Activated CD4-positive, alpha-beta T cell treated with anti-CD3 and anti-CD28 coated beads for 1 hour (primary cell): ENCODE measurements around the gene RBM47.
"Not testable (repeated sequence)": the region's sequence is repeated elsewhere in the genome, so short reads cannot be mapped to it uniquely, and the experiment has no call there.

Experiments used
- DNase-seq: peaks from one replicate; pipeline ENCODE4 v3.0.0-alpha.2; 2020

The RBM47 gene

DNA sequence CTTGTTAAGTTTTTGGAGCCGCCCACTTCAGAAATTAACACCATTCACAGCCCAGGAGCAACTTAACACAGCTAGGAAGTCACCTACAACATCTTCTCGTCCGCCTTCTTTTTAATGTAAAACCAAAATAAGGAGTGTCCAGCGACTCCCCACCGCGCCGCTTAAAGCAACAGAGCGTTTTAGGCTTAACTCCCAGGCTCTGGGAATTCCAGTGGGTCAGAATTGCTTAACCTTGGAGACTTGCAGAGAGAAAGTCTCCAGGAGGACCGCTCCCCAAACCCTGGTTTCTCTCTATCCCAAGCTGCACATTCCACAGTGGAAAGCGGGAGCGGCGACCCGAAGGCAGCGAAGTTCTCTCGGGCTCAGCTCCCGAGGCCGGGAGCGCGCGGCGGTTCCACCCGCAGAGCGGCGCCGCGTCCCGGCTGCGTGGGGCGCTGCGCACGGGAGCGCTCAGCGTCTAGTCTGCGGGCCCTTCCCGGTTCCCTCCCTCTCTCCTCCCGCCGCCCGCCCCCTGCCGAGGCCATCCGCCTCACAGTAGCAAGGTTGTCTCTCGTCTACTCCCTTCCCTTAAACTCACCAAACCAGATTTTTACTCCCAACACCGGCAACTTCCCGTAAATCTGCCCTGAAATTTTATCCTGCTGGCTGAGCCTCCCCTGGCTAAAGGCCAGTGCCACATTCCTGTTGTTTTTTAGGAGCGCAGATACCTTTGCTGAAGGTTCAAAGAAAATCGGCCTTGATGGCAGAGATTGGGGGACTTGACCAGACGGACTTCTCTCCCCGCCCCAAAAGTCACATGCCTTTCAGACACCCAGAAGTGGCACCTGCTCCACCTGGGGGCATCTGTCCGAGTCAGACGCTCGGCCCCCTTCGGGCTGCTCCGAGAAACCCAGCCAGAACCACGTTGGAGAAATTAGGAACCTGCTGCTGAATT is at the start of gene RBM47:
Gene RBM47 (minus strand): TSS at position 464 of the 934 bp plus-strand sequence. CDS start 190,971 bp downstream, outside the sequence.
- DNase-seq: no peak

DNA sequence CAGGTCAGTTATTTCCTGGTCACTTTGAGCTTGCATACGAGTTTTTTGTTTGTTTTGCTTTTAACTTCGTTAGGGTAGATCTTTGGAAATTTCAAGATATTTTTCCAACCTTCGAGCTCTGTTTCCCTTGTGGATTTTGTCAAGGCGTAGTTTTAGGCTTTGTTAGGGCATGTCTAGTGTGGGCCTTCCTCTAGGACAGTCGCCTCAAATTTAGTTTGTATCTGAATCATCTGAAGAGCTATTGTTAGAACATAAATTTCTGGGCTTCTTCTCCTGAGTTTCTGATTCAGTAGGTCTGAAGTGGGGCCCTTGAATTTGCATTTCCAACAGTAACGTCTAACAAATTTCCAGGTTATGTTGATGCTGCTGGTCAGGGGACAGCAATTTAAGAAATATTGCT is 48.8 kb upstream of the RBM47 start:
- DNase-seq: no peak

DNA sequence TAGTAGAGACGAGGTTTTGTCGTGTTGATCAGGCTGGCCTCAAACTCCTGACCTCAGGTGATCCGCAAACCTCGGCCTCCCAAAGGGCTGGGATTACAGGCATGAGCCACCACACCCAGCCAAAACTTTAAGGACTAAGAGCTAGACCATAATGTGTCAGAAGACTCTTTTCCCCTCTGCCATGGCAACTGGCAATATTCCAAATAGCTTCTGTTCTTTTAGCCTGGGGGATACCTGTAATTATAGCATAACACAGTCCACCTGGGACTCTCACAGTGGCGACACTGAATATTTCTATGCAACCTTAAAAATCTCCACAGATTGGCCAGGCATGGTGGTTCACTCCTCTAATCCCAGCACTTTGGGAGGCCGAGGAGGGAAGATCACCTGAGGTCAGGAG is 45.5 kb upstream of the RBM47 start:
- no peak for DNase-seq

DNA sequence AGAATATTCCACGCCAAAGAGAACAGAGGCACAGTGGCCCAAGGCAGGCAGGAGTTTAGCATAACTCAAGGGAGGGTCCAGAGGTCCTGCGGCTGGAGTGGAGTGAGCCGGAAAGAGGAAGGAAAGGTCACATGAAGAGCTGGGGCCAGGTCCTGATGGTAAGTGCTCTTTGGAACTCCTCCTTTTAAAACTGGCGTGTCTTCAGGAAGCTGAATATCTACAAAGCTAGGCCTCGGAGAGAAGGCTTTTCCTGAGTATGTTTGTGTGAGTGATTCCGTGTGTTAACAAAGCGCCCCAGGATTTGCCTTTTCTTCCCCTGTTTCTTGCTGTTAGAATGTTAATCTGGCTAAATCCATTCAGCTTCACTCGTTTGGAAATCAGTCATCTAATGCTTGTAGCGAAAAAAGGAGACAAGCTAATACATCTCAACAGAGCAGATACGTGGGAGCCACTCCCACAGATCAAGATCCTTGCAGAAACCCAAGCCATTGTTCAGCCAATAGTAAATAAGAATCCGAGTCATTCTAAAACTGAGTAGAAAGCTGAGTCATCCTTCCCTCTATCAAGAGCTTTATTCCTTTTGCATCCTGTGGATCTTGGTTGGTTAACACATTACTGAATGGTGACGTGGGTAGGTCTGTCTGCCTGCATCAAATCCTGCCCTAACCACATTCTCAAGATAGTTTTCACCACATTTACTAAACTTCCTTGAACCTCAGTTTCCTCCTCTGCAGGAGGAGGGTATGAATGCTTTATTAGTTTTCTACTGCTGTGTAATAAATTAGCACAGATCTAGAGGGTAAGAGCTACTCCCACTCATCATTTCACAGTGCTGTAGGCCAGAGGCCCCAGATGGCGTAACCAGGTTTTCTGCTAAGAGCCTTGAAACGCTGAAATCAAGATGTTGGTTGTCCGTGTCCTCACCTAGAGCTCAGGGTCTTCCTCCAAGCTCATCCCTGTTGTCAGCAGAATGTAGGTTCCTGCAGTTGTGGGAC is 43.2 kb upstream of the RBM47 start:
- no peak for DNase-seq

DNA sequence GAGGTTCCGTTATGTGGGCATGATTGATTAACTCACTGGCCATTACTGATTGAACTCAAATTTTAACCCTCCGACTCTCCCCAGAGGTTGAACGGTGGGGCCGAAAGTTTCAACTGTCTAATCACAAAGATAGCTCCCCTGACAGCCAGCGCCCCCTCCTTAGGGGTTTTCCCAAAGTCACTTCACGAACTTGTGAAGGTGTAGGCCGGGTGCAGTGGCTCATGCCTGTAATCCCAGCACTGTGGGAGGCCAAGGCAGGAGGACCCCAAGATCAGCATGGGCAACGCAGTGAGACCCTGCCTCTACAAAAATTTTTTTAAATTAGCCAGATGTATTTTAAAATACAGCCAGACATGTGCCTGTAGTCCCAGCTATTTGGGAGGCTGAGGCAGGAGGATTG is 39.8 kb upstream of the RBM47 start:
- no peak for DNase-seq

DNA sequence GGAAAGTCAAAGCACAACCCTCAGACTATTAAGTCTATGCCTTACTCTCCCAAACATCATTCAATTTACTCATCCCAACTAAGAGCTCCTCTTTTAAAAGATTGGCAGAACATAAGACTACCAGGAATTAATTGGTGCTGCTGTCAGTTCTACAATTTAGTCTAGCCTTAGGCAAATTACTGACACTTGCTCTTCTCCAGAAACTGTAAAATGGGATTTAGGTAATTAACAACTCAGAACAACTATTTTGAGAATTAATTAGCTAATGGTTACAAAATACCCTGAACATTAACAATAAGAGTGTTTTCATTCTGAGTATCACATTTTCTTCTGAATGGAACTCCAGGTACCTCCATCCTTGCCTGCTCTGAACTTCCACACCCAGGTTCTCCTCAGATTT is 36.2 kb upstream of the RBM47 start:
- DNase-seq: no peak

DNA sequence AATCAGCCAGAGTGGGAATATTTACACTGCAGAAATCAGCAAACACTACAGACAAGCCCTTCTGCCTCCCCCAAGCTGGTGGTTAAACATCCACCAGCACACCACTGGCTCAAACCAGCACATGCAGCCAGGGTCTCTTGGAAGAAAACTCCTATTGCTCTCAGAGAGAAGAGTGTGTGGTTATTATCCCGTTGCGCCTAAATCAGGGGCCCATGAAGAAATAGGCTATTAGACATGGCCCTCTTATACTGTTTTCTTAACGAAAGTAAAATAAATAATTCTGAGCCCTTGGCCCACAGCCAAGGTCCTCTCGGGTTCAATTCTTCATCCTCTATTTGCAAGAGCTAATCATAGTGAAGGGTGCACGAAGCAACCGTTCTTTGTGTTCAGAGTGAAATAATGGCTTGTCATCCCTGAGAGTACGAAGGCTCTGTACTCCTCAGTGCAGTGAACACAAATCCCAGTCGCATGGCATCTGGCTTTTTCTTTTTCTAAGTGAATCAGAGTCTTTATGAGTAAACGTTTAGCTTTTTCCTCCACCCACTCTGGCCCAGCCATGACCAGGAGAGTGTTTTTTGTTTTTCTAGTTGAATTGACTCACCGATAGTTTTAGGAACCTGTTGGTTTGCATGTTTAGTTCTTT is 33.4 kb upstream of the RBM47 start:
- DNase-seq: no peak

DNA sequence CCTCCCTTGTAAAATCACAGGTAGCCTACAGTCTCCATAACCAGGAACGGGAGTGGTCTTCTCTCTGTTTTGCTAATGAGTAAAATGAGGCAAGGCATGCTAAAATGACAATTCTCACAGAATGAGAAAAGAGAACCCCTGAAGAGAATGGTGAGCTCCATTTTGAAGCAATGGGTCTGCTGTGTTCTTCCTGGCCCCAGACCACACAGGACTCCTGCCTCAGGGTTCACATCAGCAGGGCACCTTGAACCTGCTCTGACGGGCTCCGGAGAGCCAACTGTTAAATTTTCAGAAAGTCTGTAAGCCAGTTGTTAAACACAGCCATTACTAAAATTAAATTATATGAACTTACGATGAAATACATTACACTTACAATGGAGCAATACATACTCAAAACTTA is 32.1 kb upstream of the RBM47 start:
- DNase-seq: no peak

DNA sequence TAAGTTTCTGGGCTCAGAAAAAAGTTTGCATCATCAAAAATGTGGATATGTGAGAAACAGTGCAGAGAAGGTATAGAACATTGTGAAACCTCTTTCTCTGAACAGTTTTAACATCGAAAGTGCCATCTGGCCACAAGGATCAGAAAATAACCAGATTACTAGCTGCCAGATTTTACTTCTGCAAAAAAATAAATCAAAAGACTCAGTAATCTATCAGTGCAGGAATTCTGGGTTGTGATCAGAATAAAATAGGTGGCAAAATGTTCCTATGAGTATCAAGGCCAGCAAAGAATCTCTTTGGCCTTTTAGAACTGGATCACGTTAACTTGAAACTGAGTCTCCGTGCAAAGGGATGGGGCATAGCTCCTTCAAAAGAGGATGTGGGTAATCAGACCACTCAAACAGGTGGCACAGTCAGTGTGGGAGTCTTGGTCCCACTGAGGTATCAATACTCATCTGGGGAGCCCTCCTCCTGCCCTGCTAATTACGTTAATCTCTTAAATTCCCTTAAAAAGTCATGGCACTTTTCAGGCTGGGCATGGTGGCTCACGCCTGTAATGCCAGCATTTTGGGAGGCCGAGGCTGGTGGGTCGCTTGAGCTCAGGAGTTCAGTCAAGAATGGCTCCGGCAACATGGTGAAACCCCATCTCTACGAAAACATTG is 26.7 kb upstream of the RBM47 start:
- DNase-seq: no peak

DNA sequence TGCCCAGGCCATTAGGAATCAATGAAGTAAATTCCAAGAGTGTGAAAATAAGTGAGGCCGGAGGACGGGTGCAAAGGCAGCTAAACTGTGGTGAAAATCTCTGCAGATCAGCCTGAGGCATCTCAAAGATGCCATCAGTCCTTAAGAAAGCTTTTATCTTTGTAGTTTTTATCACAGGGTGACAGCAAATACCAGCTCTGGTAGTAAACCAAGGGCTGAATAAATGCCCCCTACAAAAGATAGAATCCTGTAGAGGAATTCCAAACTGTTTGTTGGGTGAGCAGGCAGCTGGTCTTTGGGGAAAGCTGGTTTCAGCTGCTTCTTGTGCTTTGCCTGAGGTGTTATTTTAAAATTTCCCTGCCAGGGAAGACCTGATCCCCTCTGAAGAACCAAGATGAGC is 21.6 kb upstream of the RBM47 start:
- DNase-seq: no peak

DNA sequence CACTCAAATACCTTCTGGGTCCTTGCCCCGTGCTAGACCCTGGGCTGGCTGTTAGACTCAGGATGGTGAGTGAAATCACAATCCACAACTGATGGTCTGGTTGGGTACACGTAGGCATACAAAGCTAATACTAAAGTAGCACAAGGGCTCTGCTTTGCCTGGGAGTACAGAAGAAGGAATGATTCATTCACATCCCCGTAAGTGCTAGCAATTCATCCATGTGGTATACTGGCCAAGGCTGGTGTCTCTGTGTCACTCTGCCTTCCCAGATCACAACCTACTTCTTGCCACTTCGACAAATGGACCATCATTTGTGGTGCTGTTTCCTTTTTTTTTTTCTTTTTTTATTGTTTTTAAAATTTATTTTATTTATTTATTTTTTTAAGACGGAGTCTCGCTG is 19.7 kb upstream of the RBM47 start:
- DNase-seq: no peak

DNA sequence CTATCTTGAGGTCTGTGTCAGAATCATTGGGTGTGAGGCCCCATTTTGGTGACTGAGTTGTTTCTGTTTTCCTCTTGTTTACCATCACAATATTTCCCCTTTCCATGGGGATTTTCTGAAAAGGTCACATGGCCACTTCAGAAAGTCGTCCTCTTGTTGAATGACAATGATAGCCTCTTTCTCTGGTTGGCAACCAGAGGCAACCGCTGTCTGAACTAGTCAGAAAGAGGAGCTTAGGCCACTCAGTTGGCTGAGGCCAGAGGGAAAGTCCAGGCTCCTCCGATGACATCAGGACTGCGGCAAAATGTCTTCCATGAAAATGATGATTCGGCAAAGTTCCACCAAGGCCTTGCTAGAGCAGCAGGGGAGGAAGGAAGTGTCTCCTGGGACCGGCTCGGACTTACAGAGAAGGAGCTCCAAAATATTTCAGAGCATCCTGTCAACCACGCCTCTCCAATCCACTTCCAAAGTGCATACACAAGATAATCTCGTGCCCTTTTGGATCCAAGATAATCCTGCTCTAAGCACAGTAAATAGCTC is 19.1 kb upstream of the RBM47 start:
- no peak for DNase-seq

DNA sequence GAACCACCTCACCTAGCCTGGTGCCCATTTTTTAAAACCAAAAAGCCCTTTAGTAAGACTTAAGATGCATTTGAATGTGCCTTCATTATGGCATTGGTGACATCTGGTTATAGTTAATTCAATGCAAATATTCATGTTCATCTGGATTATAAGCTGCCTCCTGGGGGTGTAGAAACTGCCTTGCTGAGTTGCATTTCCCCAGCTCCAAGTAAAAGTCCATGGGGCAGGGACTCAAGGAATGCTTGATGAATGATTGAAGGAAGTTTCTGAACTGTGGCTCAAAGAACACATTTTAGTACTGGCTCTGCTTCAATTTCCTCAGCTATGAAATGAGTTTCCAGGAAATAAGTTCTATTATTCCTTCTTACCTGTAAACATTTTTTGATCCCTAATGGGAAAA is 18.5 kb upstream of the RBM47 start:
- DNase-seq: no peak

DNA sequence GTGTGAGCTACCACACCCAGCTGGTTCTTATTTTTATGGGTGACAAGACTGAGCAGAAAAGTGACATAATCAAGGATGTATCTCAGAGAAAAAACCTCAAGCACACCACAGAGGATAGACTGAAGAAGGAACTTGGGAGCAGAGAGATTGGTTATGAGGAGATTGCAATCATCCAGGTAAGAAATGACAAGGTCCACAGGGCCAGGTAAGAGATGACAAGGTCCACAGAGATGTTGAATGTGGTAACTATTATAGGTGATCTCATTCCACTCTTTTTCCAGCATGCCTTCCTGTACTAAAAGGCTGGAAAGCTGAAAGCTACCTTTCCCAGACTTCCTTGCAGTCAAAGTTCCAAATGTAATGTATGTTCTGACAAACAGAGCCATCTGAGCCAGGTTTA is 15.9 kb upstream of the RBM47 start:
- no peak for DNase-seq

DNA sequence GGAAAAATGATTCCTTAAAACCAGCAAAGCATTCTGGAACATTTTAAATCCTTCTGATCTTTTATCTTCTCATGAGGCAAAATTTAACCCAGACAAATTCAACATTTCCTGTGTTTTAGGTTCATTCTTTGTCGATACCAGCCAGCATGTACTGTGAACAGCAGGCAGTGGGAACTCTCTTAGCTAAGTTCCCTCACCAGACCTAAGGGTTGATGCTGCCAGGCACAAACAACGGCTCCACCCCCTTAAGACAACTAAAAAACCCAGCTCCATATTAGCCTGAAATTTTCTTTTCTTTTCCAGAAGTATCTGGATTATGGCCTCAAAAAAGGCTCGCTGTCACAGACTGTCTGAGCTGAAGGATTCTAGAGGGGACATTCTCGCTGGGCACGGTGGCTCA is 2.4 kb upstream of the RBM47 start:
- no peak for DNase-seq

DNA sequence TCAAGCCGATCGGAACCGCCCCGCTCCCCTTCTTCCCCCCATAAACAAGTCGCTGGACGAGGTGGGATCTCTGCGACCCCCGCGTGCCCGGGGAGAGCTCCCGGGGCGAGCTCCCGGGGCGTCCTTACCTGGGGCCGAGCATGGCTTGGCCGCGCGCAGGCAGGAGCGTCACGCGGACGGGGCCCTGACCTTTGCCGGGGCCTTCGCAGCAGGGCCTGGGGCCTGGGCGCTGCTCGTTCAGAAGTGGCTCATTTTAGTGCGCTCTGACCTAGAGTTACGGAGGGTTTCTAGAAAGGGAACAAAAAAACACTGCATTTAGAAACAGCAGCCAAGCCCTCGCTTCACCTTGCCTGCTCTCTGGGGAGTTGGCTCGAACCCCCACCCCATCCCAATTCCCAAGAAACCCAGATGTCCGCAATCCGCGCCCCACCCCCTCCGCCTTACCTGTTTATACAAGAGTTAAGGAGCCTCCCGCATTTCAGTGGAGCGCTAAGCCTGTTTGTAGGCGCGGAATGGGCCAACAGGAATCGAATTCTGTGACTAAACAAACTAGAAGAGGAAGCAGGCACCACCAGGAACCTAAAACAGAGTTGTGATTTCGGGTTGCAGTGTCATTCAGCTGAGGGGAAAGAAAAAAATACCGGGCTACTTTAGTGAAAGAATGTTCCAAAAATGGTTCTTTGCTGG is 814 bp upstream of the RBM47 start:
- no peak for DNase-seq

DNA sequence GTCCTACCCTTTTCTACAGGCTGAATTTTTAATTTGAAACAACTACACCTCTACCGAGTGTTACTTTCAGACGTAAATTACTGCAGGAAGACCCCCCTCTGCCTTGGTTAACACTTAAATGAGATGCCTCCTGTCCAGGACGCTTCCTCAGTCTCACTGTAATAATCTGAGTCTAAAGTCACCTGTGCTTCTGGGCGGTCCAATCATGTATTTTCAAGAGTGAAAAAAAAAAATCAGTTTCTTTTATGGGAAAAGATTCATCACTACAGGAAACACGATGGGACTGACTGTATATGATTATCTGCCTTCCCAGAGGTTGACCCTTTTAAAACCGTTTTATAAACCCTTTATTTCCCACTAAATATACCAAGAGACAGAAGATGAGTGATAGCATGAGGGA is 776 bp downstream of the RBM47 start:
- no peak for DNase-seq

DNA sequence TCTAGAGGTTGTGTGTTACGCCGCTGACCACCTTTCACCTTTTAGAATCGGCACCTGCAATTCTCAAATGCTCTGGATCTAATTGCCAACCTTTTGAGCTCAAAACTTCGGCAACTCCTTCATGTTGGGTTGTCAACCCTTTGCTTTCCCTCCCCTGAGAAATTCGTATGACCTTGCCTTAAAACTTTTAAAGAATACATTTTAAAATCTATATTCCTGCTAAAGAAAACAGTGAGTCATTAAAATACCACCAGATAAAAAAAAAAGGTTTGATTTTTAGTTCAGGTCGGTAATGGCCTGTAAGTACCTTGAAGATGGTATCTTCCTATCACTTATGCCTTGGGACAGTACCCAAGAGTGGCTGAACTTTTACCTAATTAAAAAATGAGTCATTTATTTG is 1.3 kb downstream of the RBM47 start:
- not testable (repeated sequence) for DNase-seq

DNA sequence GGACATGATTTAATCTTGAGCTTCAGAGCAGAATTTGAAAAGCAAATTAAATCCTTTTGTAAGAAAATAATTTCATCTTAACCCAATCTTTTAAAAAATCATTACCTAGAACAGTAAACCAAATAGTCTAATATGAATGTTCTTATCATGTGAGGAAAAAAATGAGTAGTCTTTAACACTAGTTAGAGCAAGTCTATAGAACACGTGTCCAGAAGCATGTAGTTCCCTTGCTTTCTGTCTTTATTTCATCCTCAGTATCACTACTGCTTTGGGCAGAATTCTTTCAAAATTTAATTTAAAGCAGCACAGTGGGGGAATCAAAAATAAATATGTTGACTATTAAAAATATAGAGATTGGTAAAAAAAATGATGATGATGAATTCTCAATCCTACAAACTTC is 2.1 kb downstream of the RBM47 start:
- DNase-seq: no peak

DNA sequence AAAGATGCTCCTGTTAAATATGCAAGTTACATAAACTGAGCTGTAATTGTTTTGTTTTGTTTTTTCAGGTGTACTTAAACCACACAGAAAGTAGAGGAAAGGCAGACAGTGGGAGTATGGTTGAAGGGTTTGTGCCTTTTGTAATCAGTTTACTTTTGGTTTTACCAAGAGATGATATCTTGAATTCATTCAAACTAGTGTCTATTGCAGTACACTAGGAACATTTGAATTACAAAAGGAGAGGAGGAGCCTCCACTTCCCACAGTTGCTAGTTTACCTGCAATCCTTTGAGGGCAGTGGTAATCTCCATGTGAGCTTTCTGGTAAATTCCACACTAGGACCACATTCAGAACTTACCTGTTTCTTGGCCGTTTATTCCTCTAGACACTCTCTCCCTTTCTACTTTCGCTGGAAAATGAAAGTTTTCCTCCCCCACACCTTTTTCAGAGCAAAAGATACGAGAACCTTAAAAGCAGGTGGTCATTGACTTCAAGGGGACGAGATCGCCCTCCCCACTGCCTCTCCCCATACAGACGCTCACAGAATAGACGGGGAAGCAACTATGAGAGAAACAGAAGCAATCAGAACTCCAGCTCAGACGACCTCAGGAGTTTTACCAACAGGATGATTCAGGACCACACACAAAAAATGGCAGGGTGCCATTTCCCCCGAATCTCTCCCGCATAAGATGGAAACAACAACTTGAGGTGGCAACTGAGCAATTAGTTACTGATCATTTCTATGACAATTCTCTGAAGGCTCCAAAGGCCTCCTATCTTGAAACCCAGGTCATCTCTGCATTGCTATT is 3.3 kb downstream of the RBM47 start:
- DNase-seq: no peak

DNA sequence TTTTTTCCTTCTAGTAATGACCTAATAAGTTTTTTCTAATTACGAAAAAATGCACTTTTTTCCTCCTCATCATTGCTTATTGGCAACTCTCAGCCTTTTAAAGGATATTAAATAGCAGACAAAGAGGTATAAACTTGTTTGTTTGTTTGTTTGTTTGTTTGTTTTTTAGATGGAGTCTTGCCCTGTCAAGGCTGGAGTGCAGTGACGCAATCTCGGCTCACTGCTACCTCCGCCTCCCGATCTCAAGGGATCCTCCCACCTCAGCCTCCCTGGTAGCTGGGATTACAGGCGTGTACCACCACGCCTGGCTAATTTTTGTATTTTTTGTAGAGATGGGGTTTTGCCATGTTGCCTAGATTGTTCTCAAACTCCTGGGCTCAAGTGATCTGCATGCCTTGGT is 6.0 kb downstream of the RBM47 start:
- no peak for DNase-seq
